HepG2 (cell line): Measurements from ENCODE around the gene PRKACA. TPM values are rescaled to one million over a fixed set of nuclear protein-coding genes. Genes with fewer than 3 reads are reported as not detected.

Source experiments
- ATF2 ChIP-seq: sonication (generic); formaldehyde crosslinking; IDR thresholded peaks from 2 replicates; pipeline ENCODE4 v1.4.0; 2020; ENCODE audit warnings: missing genetic modification reagents
- CERS6 ChIP-seq: sonication (generic); formaldehyde crosslinking; IDR thresholded peaks from 2 replicates; pipeline ENCODE4 v1.5.0; 2020; ENCODE audit warnings: missing genetic modification reagents
- ELF1 ChIP-seq: sonication (generic); formaldehyde crosslinking; IDR thresholded peaks from 2 replicates; pipeline ENCODE4 v1.4.0; 2020; ENCODE audit warnings: missing genetic modification reagents
- FOXK1 ChIP-seq: sonication (generic); formaldehyde crosslinking; IDR thresholded peaks from 2 replicates; pipeline ENCODE4 v1.4.0; 2020; ENCODE audit warnings: low read depth, missing genetic modification reagents, borderline replicate concordance
- HMGXB3 ChIP-seq: sonication (generic); formaldehyde crosslinking; IDR thresholded peaks from 2 replicates; pipeline ENCODE4 v1.4.0; 2020; ENCODE audit warnings: missing genetic modification reagents, borderline replicate concordance
- HNRNPH1 ChIP-seq: fragments of 200-400 bp; formaldehyde crosslinking; optimal IDR thresholded peaks from 2 replicates; pipeline ENCODE3; 2017; ENCODE audit warnings: mild to moderate bottlenecking, low read depth, low read length
- MAFK ChIP-seq, 2 experiments: IDR thresholded peaks in 1 of 2; conservative IDR thresholded peaks in 1 of 2; 2 replicates each; pipeline ENCODE4 v1.6.1; 2011; ENCODE audit warnings: improper control_type of control experiment in 2 of 2, low read length in 2 of 2
- RCOR2 ChIP-seq: IDR thresholded peaks from 2 replicates; pipeline ENCODE4 v1.6.1; 2016; ENCODE audit warnings: missing biosample characterization, missing genetic modification reagents
- RFX5 ChIP-seq: IDR thresholded peaks from 2 replicates; pipeline ENCODE4 v1.6.1; 2011; ENCODE audit warnings: low read depth, low read length, improper control_type of control experiment
- SIN3A ChIP-seq: IDR thresholded peaks from 2 replicates; pipeline ENCODE4 v1.6.1; 2011; ENCODE audit warnings: low read depth, mild to moderate bottlenecking, control low read depth, low read length, borderline replicate concordance
- TFDP2 ChIP-seq: sonication (generic); formaldehyde crosslinking; IDR thresholded peaks from 2 replicates; pipeline ENCODE4 v1.4.0; 2020; ENCODE audit warnings: missing genetic modification reagents
- UBTF ChIP-seq: sonication (generic); formaldehyde crosslinking; IDR thresholded peaks from 2 replicates; pipeline ENCODE4 v1.4.0; 2020; ENCODE audit warnings: mild to moderate bottlenecking, missing genetic modification reagents
- ZNF292 ChIP-seq: sonication (generic); formaldehyde crosslinking; IDR thresholded peaks from 2 replicates; pipeline ENCODE4 v1.8.1; 2022; ENCODE audit warnings: mild to moderate bottlenecking, low read depth, missing genetic modification reagents, borderline replicate concordance
- polyA plus RNA-seq, 8 experiments: library from polyadenylated mRNA; depleted of rRNA in 3 of 8; stranded (reverse) in 7 of 8; unstranded in 1 of 8; fragments of >200 nt; fragmentation: Illumina TruSeq in 4 of 8; extraction: Trizol in 4 of 8; gene quantifications; 2 replicates each; pipeline versions ENCODE4 v1.2.1 to v1.2.3, GENCODE V29; 2011 to 2016; ENCODE audit warnings: low read depth in 4 of 8, missing spikeins in 1 of 8, mixed read lengths in 1 of 8; ENCODE audit not compliant: insufficient read depth in 1 of 8
- total RNA-seq, 5 experiments: library from RNA; depleted of rRNA; stranded (reverse); fragments of >200 nt; fragmentation: Illumina TruSeq; extraction: Trizol; gene quantifications; 2 replicates each; pipeline ENCODE4 v1.2.3, GENCODE V29; 2016; ENCODE audit warnings: low read depth in 1 of 5
- TF ChIP-seq, protein P1 (sequence below): IDR thresholded peaks from 2 replicates; pipeline ENCODE4 v1.6.1; 2018; ENCODE audit warnings: missing genetic modification reagents, mild to moderate bottlenecking, missing compliant biosample characterization
- TF ChIP-seq, protein P2 (sequence below): IDR thresholded peaks from 2 replicates; pipeline ENCODE4 v1.6.1; 2016

The PRKACA gene
- total and polyA plus RNA-seq, 2 of the 13 experiments (the other 11 are each of a cell fraction or from before 2014, with no cell fraction given) = 11.0 to 18.2 TPM

- TF ChIP-seq HMGXB3 (CRISPR knock-in tag) (peak; percentile 74; the same call in 1 of the 2 replicates), HNRNPH1 (no peak), SIN3A (peak; percentile 74; the same call in 1 of the 2 replicates), ATF2 (CRISPR knock-in tag) (no peak; the same call in 1 of the 2 replicates), UBTF (CRISPR knock-in tag) (no peak; the same call in 1 of the 2 replicates), MAFK (conservative IDR thresholded peaks at IDR 0.05 in 1 of 2, IDR thresholded peaks at IDR 0.05 in 1 of 2; ENCODE audit: low read length in 2 of 2) (peak in 1 of 2 experiments; percentile 46; a peak in 2 of 4 replicates), ZNF292 (CRISPR knock-in tag) (no peak), RFX5 (no peak), CERS6 (CRISPR knock-in tag) (no peak), FOXK1 (CRISPR knock-in tag) (peak; percentile 96), RCOR2 (CRISPR knock-in tag) (no peak), ELF1 (CRISPR knock-in tag) (peak; percentile 97), TFDP2 (CRISPR knock-in tag) (peak; percentile 42; the same call in 1 of the 2 replicates)
- TF ChIP-seq, protein P1, sequence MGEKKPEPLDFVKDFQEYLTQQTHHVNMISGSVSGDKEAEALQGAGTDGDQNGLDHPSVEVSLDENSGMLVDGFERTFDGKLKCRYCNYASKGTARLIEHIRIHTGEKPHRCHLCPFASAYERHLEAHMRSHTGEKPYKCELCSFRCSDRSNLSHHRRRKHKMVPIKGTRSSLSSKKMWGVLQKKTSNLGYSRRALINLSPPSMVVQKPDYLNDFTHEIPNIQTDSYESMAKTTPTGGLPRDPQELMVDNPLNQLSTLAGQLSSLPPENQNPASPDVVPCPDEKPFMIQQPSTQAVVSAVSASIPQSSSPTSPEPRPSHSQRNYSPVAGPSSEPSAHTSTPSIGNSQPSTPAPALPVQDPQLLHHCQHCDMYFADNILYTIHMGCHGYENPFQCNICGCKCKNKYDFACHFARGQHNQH (CRISPR knock-in tag) = peak; percentile 83
- TF ChIP-seq, protein P2, sequence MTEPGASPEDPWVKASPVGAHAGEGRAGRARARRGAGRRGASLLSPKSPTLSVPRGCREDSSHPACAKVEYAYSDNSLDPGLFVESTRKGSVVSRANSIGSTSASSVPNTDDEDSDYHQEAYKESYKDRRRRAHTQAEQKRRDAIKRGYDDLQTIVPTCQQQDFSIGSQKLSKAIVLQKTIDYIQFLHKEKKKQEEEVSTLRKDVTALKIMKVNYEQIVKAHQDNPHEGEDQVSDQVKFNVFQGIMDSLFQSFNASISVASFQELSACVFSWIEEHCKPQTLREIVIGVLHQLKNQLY (CRISPR knock-in tag) = no peak
Observed at GRCh38 chr19:14080887-14081796, 36.4 kb downstream of the PRKACA start (continued).
